ENCODE results near the gene SLC2A11. TPM values are rescaled to one million over a fixed set of nuclear protein-coding genes. Genes with fewer than 3 reads are reported as not detected.

The SLC2A11 gene
- total RNA-seq, 1 experiment from 2014 or later, result 4.9 TPM

GRCh38 chr22:23836281-23836680, 21.4 kb upstream of the SLC2A11 start:
- CTCF ChIA-PET, result no interaction called here
- Histone ChIP-seq H3K9me3 (ENCODE audit: low read depth, low read length, poor library complexity, severe bottlenecking) (no peaks in the 10 kb centered on the region), H3K4me1 (ENCODE audit: insufficient read depth, low read length, poor library complexity, severe bottlenecking) (peaks cover 3% of the 10 kb centered on the region), H3K27ac (ENCODE audit: low read depth, low read length, poor library complexity, severe bottlenecking) (no peak overlapping the region), H3K36me3 (ENCODE audit: insufficient read depth, low read length, poor library complexity, severe bottlenecking) (peaks cover 25% of the 10 kb centered on the region), H3K27me3 (replicated peaks; ENCODE audit: insufficient read depth, low read depth, low read length, poor library complexity) (no peaks in the 10 kb centered on the region), H3K4me3 (ENCODE audit: low read depth, low read length, poor library complexity, severe bottlenecking) (no peak overlapping the region)
- no TSS peak for BruUV-seq (replicated peaks)
- intact Hi-C loops (cut with micrococcal nuclease; ENCODE audit: unreplicated experiment), result no loop called here
- TF ChIP-seq EZH2 (IDR thresholded peaks at IDR 0.05; ENCODE audit: borderline replicate concordance, low read depth, low read length, poor library complexity, severe bottlenecking) (no peak), CTCF (conservative IDR thresholded peaks at IDR 0.05; ENCODE audit: low read depth, low read length) (no peak)
- DNase-seq (ENCODE audit: low spot score), result no peak
- POLR2A ChIA-PET (ENCODE audit: low non-redundant PET), result no interaction called here

GRCh38 chr22:23836692-23837495, 20.8 kb upstream of the SLC2A11 start:
- no peak overlapping the region for H3K4me3 ChIP-seq (ENCODE audit: low read depth, low read length, poor library complexity, severe bottlenecking)
- intact Hi-C loops (cut with micrococcal nuclease; ENCODE audit: unreplicated experiment), result no loop called here

DNA sequence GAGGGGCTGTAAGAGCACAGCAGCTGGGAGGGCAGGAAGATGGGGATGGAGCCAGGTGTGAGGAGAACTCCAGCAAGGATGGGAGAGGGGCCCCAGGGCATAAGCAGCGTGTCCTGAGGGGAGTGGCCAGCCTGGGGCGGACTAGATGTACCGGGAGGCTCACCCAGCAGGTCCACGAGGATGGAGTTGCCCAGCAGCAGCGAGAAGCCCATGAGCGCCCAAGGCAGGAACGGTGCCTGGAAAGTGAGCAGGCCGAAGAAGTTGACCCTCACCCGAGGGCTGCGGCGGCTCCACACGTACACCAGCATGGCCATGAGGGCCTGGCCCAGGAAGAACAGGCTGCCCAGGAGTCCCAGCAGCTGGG, 20.2 kb upstream of the SLC2A11 start:
- peaks cover 25% of the 10 kb centered on the region for H3K36me3 ChIP-seq (ENCODE audit: insufficient read depth, low read length, poor library complexity, severe bottlenecking)
- no peak overlapping the region for H3K4me3 ChIP-seq (ENCODE audit: low read depth, low read length, poor library complexity, severe bottlenecking)
- H3K27me3 ChIP-seq (replicated peaks; ENCODE audit: insufficient read depth, low read depth, low read length, poor library complexity), result no peaks in the 10 kb centered on the region
- intact Hi-C loops (cut with micrococcal nuclease; ENCODE audit: unreplicated experiment), result no loop called here
- DNase-seq (ENCODE audit: low spot score), result no peak
- TF ChIP-seq CTCF (conservative IDR thresholded peaks at IDR 0.05; ENCODE audit: low read depth, low read length) (no peak), EZH2 (IDR thresholded peaks at IDR 0.05; ENCODE audit: borderline replicate concordance, low read depth, low read length, poor library complexity, severe bottlenecking) (no peak)
- CTCF ChIA-PET, result no interaction called here
- no TSS peak for BruUV-seq (replicated peaks)
- H3K9me3 ChIP-seq (ENCODE audit: low read depth, low read length, poor library complexity, severe bottlenecking), result no peaks in the 10 kb centered on the region
- H3K4me1 ChIP-seq (ENCODE audit: insufficient read depth, low read length, poor library complexity, severe bottlenecking), result peaks cover 3% of the 10 kb centered on the region
- POLR2A ChIA-PET (ENCODE audit: low non-redundant PET), result no interaction called here
- no peak overlapping the region for H3K27ac ChIP-seq (ENCODE audit: low read depth, low read length, poor library complexity, severe bottlenecking)

More at GRCh38 chr22:23836692-23837495, 20.8 kb upstream of the SLC2A11 start:
- no peak for DNase-seq (ENCODE audit: low spot score)
- Histone ChIP-seq H3K36me3 (ENCODE audit: insufficient read depth, low read length, poor library complexity, severe bottlenecking) (peaks cover 25% of the 10 kb centered on the region), H3K4me1 (ENCODE audit: insufficient read depth, low read length, poor library complexity, severe bottlenecking) (peaks cover 3% of the 10 kb centered on the region), H3K27ac (ENCODE audit: low read depth, low read length, poor library complexity, severe bottlenecking) (no peak overlapping the region), H3K9me3 (ENCODE audit: low read depth, low read length, poor library complexity, severe bottlenecking) (no peaks in the 10 kb centered on the region), H3K27me3 (replicated peaks; ENCODE audit: insufficient read depth, low read depth, low read length, poor library complexity) (no peaks in the 10 kb centered on the region)
- TF ChIP-seq CTCF (conservative IDR thresholded peaks at IDR 0.05; ENCODE audit: low read depth, low read length) (no peak), EZH2 (IDR thresholded peaks at IDR 0.05; ENCODE audit: borderline replicate concordance, low read depth, low read length, poor library complexity, severe bottlenecking) (no peak)
- no TSS peak for BruUV-seq (replicated peaks)
- CTCF ChIA-PET, result no interaction called here
- POLR2A ChIA-PET (ENCODE audit: low non-redundant PET), result no interaction called here
